SK-N-SH treated with all-trans-retinoic acid at 6 μM for 48 hours (cell line): Measurements from ENCODE around the gene PSMG4.

ENCODE experiments used
- ATAC-seq: fragments of 200-7000 bp; cut with Tn5 transposase; 3 replicates; pipeline ENCODE4 v1.9.1; 2020; ENCODE audit warnings: mild to moderate bottlenecking, moderate library complexity
- ARNTL ChIP-seq: fragments of 450-650 bp; formaldehyde crosslinking; IDR thresholded peaks from 2 replicates; pipeline ENCODE4 v1.5.0; 2020; ENCODE audit warnings: low read depth, mild to moderate bottlenecking, moderate library complexity, borderline replicate concordance
- BACH2 ChIP-seq: fragments of 250-450 bp; sonication (Bioruptor Pico); IDR thresholded peaks from 2 replicates; pipeline ENCODE4 v1.9.0; 2021; ENCODE audit warnings: mild to moderate bottlenecking, borderline replicate concordance
- CSDC2 ChIP-seq: fragments of 250-450 bp; sonication (Bioruptor Pico); IDR thresholded peaks from 2 replicates; pipeline ENCODE4 v1.5.0; 2020; ENCODE audit warnings: mild to moderate bottlenecking, moderate library complexity
- ESRRG ChIP-seq: fragments of 250-450 bp; sonication (Bioruptor Pico); IDR thresholded peaks from 2 replicates; pipeline ENCODE4 v1.6.1; 2021; ENCODE audit warnings: mild to moderate bottlenecking
- GLIS3 ChIP-seq: fragments of 250-450 bp; sonication (Bioruptor Pico); IDR thresholded peaks from 2 replicates; pipeline ENCODE4 v1.5.0; 2020; ENCODE audit warnings: mild to moderate bottlenecking, moderate library complexity
- ISL1 ChIP-seq: fragments of 250-450 bp; sonication (Bioruptor Pico); IDR thresholded peaks from 2 replicates; pipeline ENCODE4 v2.1.2; 2022; ENCODE audit warnings: mild to moderate bottlenecking, moderate library complexity
- OSR1 ChIP-seq: fragments of 250-450 bp; sonication (Bioruptor Pico); IDR thresholded peaks from 2 replicates; pipeline ENCODE4 v1.8.0; 2022; ENCODE audit warnings: moderate library complexity, mild to moderate bottlenecking, inconsistent platforms
- PPARA ChIP-seq: fragments of 250-450 bp; sonication (Bioruptor Pico); IDR thresholded peaks from 2 replicates; pipeline ENCODE4 v1.5.0; 2020; ENCODE audit warnings: mild to moderate bottlenecking, borderline replicate concordance
- RARB ChIP-seq: fragments of 250-450 bp; sonication (Bioruptor Pico); IDR thresholded peaks from 2 replicates; pipeline ENCODE4 v1.8.0; 2021; ENCODE audit warnings: mild to moderate bottlenecking, moderate library complexity
- SNAI2 ChIP-seq: fragments of 250-450 bp; sonication (Bioruptor Pico); IDR thresholded peaks from 2 replicates; pipeline ENCODE4 v1.5.0; 2020; ENCODE audit warnings: mild to moderate bottlenecking, moderate library complexity
- TCF4 ChIP-seq: fragments of 250-450 bp; sonication (Bioruptor Pico); IDR thresholded peaks from 2 replicates; pipeline ENCODE4 v1.8.0; 2021; ENCODE audit warnings: mild to moderate bottlenecking, moderate library complexity, borderline replicate concordance
- TOX ChIP-seq: fragments of 250-450 bp; sonication (Bioruptor Pico); IDR thresholded peaks from 2 replicates; pipeline ENCODE4 v1.8.0; 2021; ENCODE audit warnings: mild to moderate bottlenecking, moderate library complexity, borderline replicate concordance
- ZC3H10 ChIP-seq: fragments of 250-450 bp; sonication (Bioruptor Pico); IDR thresholded peaks from 2 replicates; pipeline ENCODE4 v1.5.1; 2021; ENCODE audit warnings: mild to moderate bottlenecking, moderate library complexity
- ZFP3 ChIP-seq: fragments of 250-450 bp; sonication (Bioruptor Pico); IDR thresholded peaks from 2 replicates; pipeline ENCODE4 v1.5.0; 2020; ENCODE audit warnings: mild to moderate bottlenecking, moderate library complexity
- ZFP30 ChIP-seq: fragments of 450-650 bp; formaldehyde crosslinking; IDR thresholded peaks from 2 replicates; pipeline ENCODE4 v1.5.0; 2022; ENCODE audit warnings: mild to moderate bottlenecking, moderate library complexity
- ZNF565 ChIP-seq: fragments of 450-650 bp; formaldehyde crosslinking; conservative IDR thresholded peaks from 2 replicates; pipeline ENCODE4 v1.5.0; 2020; ENCODE audit warnings: low read depth, mild to moderate bottlenecking, moderate library complexity
- ZNF70 ChIP-seq: fragments of 450-650 bp; formaldehyde crosslinking; IDR thresholded peaks from 2 replicates; pipeline ENCODE4 v1.5.0; 2020; ENCODE audit warnings: mild to moderate bottlenecking, moderate library complexity
- ZNF8 ChIP-seq: fragments of 450-650 bp; formaldehyde crosslinking; IDR thresholded peaks from 2 replicates; pipeline ENCODE4 v1.5.0; 2020; ENCODE audit warnings: mild to moderate bottlenecking, moderate library complexity
- TF ChIP-seq, protein P1 (sequence below): fragments of 250-450 bp; sonication (Bioruptor Pico); IDR thresholded peaks from 2 replicates; pipeline ENCODE4 v1.8.0; 2021; ENCODE audit warnings: low read depth, mild to moderate bottlenecking, moderate library complexity, borderline replicate concordance
- TF ChIP-seq, protein P2 (sequence below): fragments of 250-450 bp; sonication (Bioruptor Pico); IDR thresholded peaks from 2 replicates; pipeline ENCODE4 v1.8.0; 2020; ENCODE audit warnings: mild to moderate bottlenecking, moderate library complexity, borderline replicate concordance
- TF ChIP-seq, protein P3 (sequence below): fragments of 250-450 bp; sonication (Bioruptor Pico); IDR thresholded peaks from 2 replicates; pipeline ENCODE4 v1.5.1; 2020; ENCODE audit warnings: low read depth, mild to moderate bottlenecking, moderate library complexity
- TF ChIP-seq, protein P4 (sequence below): fragments of 250-450 bp; sonication (Bioruptor Pico); IDR thresholded peaks from 2 replicates; pipeline ENCODE4 v1.5.1; 2021; ENCODE audit warnings: mild to moderate bottlenecking, moderate library complexity
- TF ChIP-seq, protein P5 (sequence below): fragments of 250-450 bp; sonication (Bioruptor Pico); IDR thresholded peaks from 2 replicates; pipeline ENCODE4 v1.5.0; 2020; ENCODE audit warnings: mild to moderate bottlenecking, moderate library complexity

The PSMG4 gene, protein sequence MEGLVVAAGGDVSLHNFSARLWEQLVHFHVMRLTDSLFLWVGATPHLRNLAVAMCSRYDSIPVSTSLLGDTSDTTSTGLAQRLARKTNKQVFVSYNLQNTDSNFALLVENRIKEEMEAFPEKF

DNA sequence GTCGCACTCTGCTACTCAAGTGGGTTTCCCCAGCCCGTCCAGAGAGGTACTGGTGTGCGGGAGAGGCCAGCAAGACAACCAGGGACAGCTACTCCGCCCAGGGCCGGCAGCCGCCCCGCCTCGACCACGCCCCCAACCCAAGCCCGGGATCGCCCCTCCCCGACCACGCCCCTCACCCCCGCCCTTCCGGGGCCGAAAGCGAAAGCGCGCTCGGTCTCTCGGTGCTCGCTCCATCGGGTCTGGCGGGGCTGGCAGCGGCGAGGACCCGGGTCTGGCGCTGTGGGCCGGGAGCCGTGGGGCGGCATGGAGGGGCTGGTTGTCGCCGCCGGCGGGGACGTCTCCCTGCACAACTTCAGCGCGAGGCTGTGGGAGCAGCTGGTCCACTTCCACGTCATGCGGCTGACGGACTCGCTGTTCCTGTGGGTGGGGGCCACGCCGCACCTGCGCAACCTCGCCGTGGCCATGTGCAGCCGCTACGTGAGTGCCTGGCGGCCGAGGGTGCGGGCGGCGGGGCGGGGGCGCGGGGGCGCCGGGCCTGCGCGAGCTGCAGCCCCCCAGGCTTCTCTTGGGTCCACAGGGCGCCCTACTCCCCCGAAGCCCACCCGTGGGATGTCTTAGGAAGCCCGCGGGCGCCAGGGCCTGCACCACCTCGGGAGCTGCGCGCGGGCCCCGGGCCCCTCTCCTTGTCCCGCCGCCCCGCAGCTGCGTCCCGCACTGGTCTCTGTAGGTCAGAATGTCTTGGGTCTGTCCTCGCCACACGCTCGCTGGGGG, at the start of gene PSMG4:
TSS of gene PSMG4 (plus strand) at position 228 of the 771 bp plus-strand sequence. CDS start at position 304, 76 bp downstream.
- TF ChIP-seq ARNTL (CRISPR knock-in tag) = no peak
- TF ChIP-seq ZNF8 (CRISPR knock-in tag) = no peak
- TF ChIP-seq GLIS3 (CRISPR knock-in tag) = no peak
- no peak for TF ChIP-seq ESRRG (CRISPR knock-in tag)
- TF ChIP-seq RARB (CRISPR knock-in tag) = no peak
- TF ChIP-seq, protein P1, sequence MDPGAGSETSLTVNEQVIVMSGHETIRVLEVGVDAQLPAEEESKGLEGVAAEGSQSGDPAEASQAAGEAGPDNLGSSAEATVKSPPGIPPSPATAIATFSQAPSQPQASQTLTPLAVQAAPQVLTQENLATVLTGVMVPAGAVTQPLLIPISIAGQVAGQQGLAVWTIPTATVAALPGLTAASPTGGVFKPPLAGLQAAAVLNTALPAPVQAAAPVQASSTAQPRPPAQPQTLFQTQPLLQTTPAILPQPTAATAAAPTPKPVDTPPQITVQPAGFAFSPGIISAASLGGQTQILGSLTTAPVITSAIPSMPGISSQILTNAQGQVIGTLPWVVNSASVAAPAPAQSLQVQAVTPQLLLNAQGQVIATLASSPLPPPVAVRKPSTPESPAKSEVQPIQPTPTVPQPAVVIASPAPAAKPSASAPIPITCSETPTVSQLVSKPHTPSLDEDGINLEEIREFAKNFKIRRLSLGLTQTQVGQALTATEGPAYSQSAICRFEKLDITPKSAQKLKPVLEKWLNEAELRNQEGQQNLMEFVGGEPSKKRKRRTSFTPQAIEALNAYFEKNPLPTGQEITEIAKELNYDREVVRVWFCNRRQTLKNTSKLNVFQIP = no peak
- TF ChIP-seq TOX (CRISPR knock-in tag) = no peak
- TF ChIP-seq ZNF565 (CRISPR knock-in tag) = no peak
- TF ChIP-seq CSDC2 (CRISPR knock-in tag) = no peak
- TF ChIP-seq, protein P2, sequence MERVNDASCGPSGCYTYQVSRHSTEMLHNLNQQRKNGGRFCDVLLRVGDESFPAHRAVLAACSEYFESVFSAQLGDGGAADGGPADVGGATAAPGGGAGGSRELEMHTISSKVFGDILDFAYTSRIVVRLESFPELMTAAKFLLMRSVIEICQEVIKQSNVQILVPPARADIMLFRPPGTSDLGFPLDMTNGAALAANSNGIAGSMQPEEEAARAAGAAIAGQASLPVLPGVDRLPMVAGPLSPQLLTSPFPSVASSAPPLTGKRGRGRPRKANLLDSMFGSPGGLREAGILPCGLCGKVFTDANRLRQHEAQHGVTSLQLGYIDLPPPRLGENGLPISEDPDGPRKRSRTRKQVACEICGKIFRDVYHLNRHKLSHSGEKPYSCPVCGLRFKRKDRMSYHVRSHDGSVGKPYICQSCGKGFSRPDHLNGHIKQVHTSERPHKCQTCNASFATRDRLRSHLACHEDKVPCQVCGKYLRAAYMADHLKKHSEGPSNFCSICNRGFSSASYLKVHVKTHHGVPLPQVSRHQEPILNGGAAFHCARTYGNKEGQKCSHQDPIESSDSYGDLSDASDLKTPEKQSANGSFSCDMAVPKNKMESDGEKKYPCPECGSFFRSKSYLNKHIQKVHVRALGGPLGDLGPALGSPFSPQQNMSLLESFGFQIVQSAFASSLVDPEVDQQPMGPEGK (CRISPR knock-in tag) = no peak
- TF ChIP-seq, protein P3, sequence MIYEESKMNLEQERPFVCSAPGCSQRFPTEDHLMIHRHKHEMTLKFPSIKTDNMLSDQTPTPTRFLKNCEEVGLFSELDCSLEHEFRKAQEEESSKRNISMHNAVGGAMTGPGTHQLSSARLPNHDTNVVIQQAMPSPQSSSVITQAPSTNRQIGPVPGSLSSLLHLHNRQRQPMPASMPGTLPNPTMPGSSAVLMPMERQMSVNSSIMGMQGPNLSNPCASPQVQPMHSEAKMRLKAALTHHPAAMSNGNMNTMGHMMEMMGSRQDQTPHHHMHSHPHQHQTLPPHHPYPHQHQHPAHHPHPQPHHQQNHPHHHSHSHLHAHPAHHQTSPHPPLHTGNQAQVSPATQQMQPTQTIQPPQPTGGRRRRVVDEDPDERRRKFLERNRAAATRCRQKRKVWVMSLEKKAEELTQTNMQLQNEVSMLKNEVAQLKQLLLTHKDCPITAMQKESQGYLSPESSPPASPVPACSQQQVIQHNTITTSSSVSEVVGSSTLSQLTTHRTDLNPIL (CRISPR knock-in tag) = no peak
- no peak for TF ChIP-seq TCF4
- TF ChIP-seq ISL1 (CRISPR knock-in tag) = no peak
- TF ChIP-seq, all 23 proteins: peak for 0
- peak; percentile 94 for ATAC-seq

DNA sequence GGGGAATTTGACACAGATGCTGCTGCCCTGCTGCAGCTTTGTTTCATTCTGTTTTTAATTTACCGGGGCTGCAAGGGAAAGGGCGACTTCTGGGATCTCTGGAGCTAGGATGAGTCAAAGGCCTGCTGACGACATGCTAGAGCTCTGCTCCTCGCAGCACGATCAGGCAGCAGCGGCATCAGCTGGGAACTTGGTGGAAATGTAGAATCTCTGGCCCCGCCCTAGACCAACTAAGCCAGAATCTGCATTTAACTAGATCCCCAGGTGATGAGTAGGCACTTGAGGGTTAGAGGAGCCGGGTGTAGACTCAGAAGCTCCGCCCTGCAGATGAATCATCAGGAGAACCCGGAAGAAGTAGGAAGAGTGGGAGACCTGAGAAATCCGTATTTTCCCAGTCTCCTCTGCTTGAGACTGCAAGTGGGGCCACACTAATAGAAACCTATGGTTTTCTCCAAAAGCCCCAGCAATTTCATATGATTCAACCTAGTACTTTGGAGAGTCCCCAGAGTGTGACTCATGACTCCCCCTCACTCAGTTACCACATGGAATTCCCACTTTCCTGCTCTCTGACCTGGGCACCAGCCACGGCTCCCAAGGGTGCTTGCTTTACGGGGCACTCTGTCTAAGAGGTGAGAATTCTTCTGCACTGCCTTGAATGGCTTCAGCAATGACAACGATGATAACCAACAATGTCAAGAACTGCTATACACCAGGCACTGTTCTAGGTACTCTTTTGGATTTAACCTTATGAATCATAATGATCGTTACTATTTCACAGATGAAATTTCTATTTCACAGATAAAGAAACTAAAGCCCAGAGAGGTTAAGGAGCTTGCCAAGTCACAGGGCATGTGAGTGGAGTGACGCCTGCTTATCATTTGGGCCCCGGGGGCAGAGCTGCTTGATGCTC, 49.4 kb upstream of the PSMG4 start:
- ATAC-seq = peak; percentile 97
- TF ChIP-seq CSDC2 (CRISPR knock-in tag) (no peak), SNAI2 (no peak), RARB (CRISPR knock-in tag) (no peak), ZFP3 (CRISPR knock-in tag) (no peak), GLIS3 (CRISPR knock-in tag) (no peak), OSR1 (CRISPR knock-in tag) (no peak)
- TF ChIP-seq, protein P4, sequence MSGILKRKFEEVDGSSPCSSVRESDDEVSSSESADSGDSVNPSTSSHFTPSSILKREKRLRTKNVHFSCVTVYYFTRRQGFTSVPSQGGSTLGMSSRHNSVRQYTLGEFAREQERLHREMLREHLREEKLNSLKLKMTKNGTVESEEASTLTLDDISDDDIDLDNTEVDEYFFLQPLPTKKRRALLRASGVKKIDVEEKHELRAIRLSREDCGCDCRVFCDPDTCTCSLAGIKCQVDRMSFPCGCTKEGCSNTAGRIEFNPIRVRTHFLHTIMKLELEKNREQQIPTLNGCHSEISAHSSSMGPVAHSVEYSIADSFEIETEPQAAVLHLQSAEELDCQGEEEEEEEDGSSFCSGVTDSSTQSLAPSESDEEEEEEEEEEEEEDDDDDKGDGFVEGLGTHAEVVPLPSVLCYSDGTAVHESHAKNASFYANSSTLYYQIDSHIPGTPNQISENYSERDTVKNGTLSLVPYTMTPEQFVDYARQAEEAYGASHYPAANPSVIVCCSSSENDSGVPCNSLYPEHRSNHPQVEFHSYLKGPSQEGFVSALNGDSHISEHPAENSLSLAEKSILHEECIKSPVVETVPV (CRISPR knock-in tag) = no peak

DNA sequence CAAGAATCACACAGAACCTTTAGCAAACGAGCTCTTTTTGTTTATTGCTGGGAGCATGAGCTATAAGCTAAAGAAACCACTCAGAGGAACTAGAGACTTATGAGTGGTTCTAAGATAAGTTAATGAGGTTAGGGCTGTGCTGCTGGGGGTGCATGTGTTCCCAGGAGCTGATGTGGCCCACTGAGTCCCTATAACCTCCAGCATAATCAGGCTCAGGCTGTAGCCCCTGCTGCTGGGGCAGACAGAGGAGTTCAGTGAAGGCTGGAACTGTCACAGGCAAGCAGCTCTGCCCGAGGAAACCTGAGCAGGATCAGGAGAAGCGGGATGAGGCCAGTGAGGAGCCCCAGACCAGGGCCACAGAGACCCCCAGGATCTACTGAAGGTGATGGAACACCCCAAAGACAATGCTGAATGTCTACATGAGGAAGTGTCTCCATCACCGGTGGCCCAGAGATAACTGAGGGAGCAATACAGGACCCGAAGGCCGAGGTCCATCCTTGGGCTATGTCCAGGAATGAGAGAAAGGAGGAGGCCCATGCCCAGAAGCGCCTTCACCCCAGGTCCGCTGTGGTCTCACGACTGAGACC, 48.6 kb upstream of the PSMG4 start:
- no peak for ATAC-seq
- TF ChIP-seq, protein P5, sequence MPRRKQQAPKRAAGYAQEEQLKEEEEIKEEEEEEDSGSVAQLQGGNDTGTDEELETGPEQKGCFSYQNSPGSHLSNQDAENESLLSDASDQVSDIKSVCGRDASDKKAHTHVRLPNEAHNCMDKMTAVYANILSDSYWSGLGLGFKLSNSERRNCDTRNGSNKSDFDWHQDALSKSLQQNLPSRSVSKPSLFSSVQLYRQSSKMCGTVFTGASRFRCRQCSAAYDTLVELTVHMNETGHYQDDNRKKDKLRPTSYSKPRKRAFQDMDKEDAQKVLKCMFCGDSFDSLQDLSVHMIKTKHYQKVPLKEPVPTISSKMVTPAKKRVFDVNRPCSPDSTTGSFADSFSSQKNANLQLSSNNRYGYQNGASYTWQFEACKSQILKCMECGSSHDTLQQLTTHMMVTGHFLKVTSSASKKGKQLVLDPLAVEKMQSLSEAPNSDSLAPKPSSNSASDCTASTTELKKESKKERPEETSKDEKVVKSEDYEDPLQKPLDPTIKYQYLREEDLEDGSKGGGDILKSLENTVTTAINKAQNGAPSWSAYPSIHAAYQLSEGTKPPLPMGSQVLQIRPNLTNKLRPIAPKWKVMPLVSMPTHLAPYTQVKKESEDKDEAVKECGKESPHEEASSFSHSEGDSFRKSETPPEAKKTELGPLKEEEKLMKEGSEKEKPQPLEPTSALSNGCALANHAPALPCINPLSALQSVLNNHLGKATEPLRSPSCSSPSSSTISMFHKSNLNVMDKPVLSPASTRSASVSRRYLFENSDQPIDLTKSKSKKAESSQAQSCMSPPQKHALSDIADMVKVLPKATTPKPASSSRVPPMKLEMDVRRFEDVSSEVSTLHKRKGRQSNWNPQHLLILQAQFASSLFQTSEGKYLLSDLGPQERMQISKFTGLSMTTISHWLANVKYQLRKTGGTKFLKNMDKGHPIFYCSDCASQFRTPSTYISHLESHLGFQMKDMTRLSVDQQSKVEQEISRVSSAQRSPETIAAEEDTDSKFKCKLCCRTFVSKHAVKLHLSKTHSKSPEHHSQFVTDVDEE = no peak
- TF ChIP-seq ZFP30 (no peak), ZFP3 (CRISPR knock-in tag) (no peak), OSR1 (CRISPR knock-in tag) (no peak), BACH2 (CRISPR knock-in tag) (no peak), PPARA (CRISPR knock-in tag) (no peak), TCF4 (no peak), ZNF70 (no peak), ZC3H10 (CRISPR knock-in tag) (no peak), ISL1 (CRISPR knock-in tag) (no peak), ZNF8 (CRISPR knock-in tag) (no peak)
- TF ChIP-seq, protein P1 = no peak
- TF ChIP-seq, protein P3 (CRISPR knock-in tag) = no peak
